Activated naive CD8-positive, alpha-beta T cell treated with anti-CD3 and anti-CD28 coated beads for 36 hours (primary cell): ENCODE data around the gene SERPINA7. TPM values are rescaled to one million over a fixed set of nuclear protein-coding genes. Genes with fewer than 3 reads are reported as not detected.
"Not testable (repeated sequence)": the region's sequence is repeated elsewhere in the genome, so short reads cannot be mapped to it uniquely, and the experiment has no call there.

Experiments used
- DNase-seq: peaks from one replicate; pipeline ENCODE4 v3.0.0; 2021
- H3K27ac Mint-ChIP-seq: one replicate; pipeline ENCODE4 v1.8.0; 2022; ENCODE audit warnings: mild to moderate bottlenecking, moderate library complexity, mixed read lengths
- H3K27me3 Mint-ChIP-seq: one replicate; pipeline ENCODE4 v1.8.0; 2022; ENCODE audit warnings: mild to moderate bottlenecking, mixed read lengths
- H3K36me3 Mint-ChIP-seq: one replicate; pipeline ENCODE4 v1.8.0; 2021; ENCODE audit warnings: mild to moderate bottlenecking, mixed read lengths
- H3K4me1 Mint-ChIP-seq: one replicate; pipeline ENCODE4 v1.8.0; 2021; ENCODE audit warnings: mixed read lengths
- H3K4me3 Mint-ChIP-seq: one replicate; pipeline ENCODE4 v1.8.0; 2022; ENCODE audit warnings: mild to moderate bottlenecking, moderate library complexity, mixed read lengths
- H3K9me3 Mint-ChIP-seq: one replicate; pipeline ENCODE4 v1.8.0; 2022; ENCODE audit warnings: mixed read lengths
- total RNA-seq, 2 experiments: library from RNA; stranded (reverse); gene quantifications; one replicate each; pipeline ENCODE4 v1.2.3, GENCODE V29; 2021

Gene SERPINA7
- total RNA-seq, 2 experiments from 2014 or later: not detected

DNA sequence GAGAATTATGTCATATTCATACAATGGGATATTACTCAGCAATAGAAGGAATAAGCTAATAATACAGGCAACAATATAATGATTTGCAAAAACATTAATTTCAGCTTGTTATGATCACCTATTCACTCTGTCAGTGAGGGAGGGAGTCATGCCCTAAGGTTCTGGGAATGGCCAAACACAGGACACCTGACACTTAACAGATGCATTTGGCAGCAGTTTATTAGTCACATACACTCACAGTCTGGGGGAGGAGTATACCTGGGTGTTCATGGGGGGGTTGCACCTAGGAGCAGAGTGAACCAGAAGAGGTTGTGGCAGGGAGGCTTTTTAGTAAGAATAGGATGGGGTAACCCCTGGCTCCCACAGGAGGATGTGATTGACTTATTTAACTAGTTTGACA is 38.3 kb downstream of the SERPINA7 start:
- no peaks in the 10 kb centered on the region for H3K9me3 Mint-ChIP-seq
- no peaks in the 10 kb centered on the region for H3K27me3 Mint-ChIP-seq
- DNase-seq: no peak
- no peaks in the 10 kb centered on the region for H3K36me3 Mint-ChIP-seq
- no peak overlapping the region for H3K4me3 Mint-ChIP-seq
- H3K4me1 Mint-ChIP-seq: no peaks in the 10 kb centered on the region
- no peak overlapping the region for H3K27ac Mint-ChIP-seq

- H3K9me3 Mint-ChIP-seq: no peaks in the 10 kb centered on the region
- DNase-seq: no peak
- H3K4me1 Mint-ChIP-seq: no peaks in the 10 kb centered on the region
- H3K36me3 Mint-ChIP-seq: no peaks in the 10 kb centered on the region
- no peaks in the 10 kb centered on the region for H3K27me3 Mint-ChIP-seq
- no peak overlapping the region for H3K4me3 Mint-ChIP-seq
- H3K27ac Mint-ChIP-seq: no peak overlapping the region
These were observed 39.2 kb downstream of the SERPINA7 start for GRCh38 chrX:105999294-105999693.

DNA sequence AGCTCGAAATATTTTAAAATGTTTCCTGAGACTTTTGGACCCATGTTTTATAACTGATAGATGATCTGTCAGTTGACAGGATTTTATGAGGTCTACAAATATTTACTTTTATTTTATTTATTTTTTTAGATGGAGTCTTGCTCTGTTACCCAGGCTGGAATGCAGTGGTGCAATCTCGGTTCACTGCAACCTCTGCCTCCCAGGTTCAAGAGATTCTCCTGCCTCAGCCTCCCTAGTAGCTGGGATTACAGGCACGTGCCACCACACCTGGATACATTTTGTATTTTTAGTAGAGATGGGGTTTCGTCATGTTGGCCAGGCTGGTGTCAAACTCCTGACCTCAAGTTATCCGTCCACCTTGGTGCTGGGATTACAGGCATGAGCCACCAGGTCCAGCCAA is 50.0 kb downstream of the SERPINA7 start:
- not testable (repeated sequence) for H3K27me3 Mint-ChIP-seq, H3K4me3 Mint-ChIP-seq, H3K36me3 Mint-ChIP-seq, H3K4me1 Mint-ChIP-seq, H3K27ac Mint-ChIP-seq, DNase-seq, H3K9me3 Mint-ChIP-seq

Other genes starting within 250 kb of the SERPINA7 start
- gene NRK, start 216.2 kb downstream of the SERPINA7 start, total RNA-seq: not detected
- not detected for gene PWWP3B, start 129.6 kb upstream of the SERPINA7 start, total RNA-seq